ENCODE measurements around the gene ZNF606. TPM values are rescaled to one million over a fixed set of nuclear protein-coding genes. Genes with fewer than 3 reads are reported as not detected.

The ZNF606 gene
- total RNA-seq, 1 donor from 2014 or later = 22.0 TPM

GRCh38 chr19:57964761-57965160 lies 37.9 kb downstream of the ZNF606 start:
- no peaks in the 10 kb centered on the region for H3K4me1 Mint-ChIP-seq (ENCODE audit: unreplicated experiment)
- peaks cover 26% of the 10 kb centered on the region for H3K9me3 Mint-ChIP-seq (ENCODE audit: unreplicated experiment)
- H3K36me3 Mint-ChIP-seq (ENCODE audit: unreplicated experiment) = peaks cover 14% of the 10 kb centered on the region
- no peaks in the 10 kb centered on the region for H3K27me3 Mint-ChIP-seq (ENCODE audit: unreplicated experiment)
- H3K4me3 Mint-ChIP-seq (ENCODE audit: unreplicated experiment) = no peak overlapping the region
- TF ChIP-seq CTCF (IDR thresholded peaks at IDR 0.05) = no peak
- DNase-seq (ENCODE audit: extremely low spot score, unreplicated experiment) = no peak
- no peak overlapping the region for H3K27ac Mint-ChIP-seq (ENCODE audit: unreplicated experiment)

GRCh38 chr19:57961785-57962184 lies 40.8 kb downstream of the ZNF606 start:
- no peak for DNase-seq (ENCODE audit: extremely low spot score, unreplicated experiment)
- H3K27ac Mint-ChIP-seq (ENCODE audit: unreplicated experiment) = no peak overlapping the region
- H3K4me3 Mint-ChIP-seq (ENCODE audit: unreplicated experiment) = no peak overlapping the region
- peaks cover 14% of the 10 kb centered on the region for H3K36me3 Mint-ChIP-seq (ENCODE audit: unreplicated experiment)
- TF ChIP-seq CTCF (IDR thresholded peaks at IDR 0.05) = no peak
- no peaks in the 10 kb centered on the region for H3K27me3 Mint-ChIP-seq (ENCODE audit: unreplicated experiment)
- no peaks in the 10 kb centered on the region for H3K4me1 Mint-ChIP-seq (ENCODE audit: unreplicated experiment)
- H3K9me3 Mint-ChIP-seq (ENCODE audit: unreplicated experiment) = peaks cover 26% of the 10 kb centered on the region

GRCh38 chr19:57954996-57955395 lies 47.6 kb downstream of the ZNF606 start:
- Mint-ChIP-seq H3K36me3 (ENCODE audit: unreplicated experiment) (peaks cover 7% of the 10 kb centered on the region), H3K9me3 (ENCODE audit: unreplicated experiment) (peaks cover 50% of the 10 kb centered on the region), H3K27me3 (ENCODE audit: unreplicated experiment) (no peaks in the 10 kb centered on the region), H3K4me1 (ENCODE audit: unreplicated experiment) (no peaks in the 10 kb centered on the region), H3K27ac (ENCODE audit: unreplicated experiment) (no peak overlapping the region), H3K4me3 (ENCODE audit: unreplicated experiment) (no peak overlapping the region)
- no peak for TF ChIP-seq CTCF (IDR thresholded peaks at IDR 0.05)
- DNase-seq (ENCODE audit: extremely low spot score, unreplicated experiment) = no peak

- DNase-seq (ENCODE audit: extremely low spot score, unreplicated experiment) = no peak
- H3K4me3 Mint-ChIP-seq (ENCODE audit: unreplicated experiment) = no peak overlapping the region
- H3K27me3 Mint-ChIP-seq (ENCODE audit: unreplicated experiment) = no peaks in the 10 kb centered on the region
- H3K4me1 Mint-ChIP-seq (ENCODE audit: unreplicated experiment) = peaks cover 15% of the 10 kb centered on the region
- H3K9me3 Mint-ChIP-seq (ENCODE audit: unreplicated experiment) = peaks cover 39% of the 10 kb centered on the region
- TF ChIP-seq CTCF (IDR thresholded peaks at IDR 0.05) = no peak
- no peak overlapping the region for H3K27ac Mint-ChIP-seq (ENCODE audit: unreplicated experiment)
- H3K36me3 Mint-ChIP-seq (ENCODE audit: unreplicated experiment) = peaks cover 15% of the 10 kb centered on the region
Observed at GRCh38 chr19:57949702-57950101, 52.9 kb downstream of the ZNF606 start.

- Mint-ChIP-seq H3K4me1 (ENCODE audit: unreplicated experiment) (peaks cover 15% of the 10 kb centered on the region), H3K9me3 (ENCODE audit: unreplicated experiment) (peaks cover 36% of the 10 kb centered on the region), H3K36me3 (ENCODE audit: unreplicated experiment) (peaks cover 15% of the 10 kb centered on the region), H3K27ac (ENCODE audit: unreplicated experiment) (no peak overlapping the region), H3K4me3 (ENCODE audit: unreplicated experiment) (no peak overlapping the region), H3K27me3 (ENCODE audit: unreplicated experiment) (no peaks in the 10 kb centered on the region)
- TF ChIP-seq CTCF (IDR thresholded peaks at IDR 0.05) = no peak
- DNase-seq (ENCODE audit: extremely low spot score, unreplicated experiment) = no peak
Observed at GRCh38 chr19:57949296-57949695, 53.3 kb downstream of the ZNF606 start.

All from osteocyte (in vitro differentiated cells).